ENCODE data around the gene CEACAM1. TPM values are rescaled to one million over a fixed set of nuclear protein-coding genes. Genes with fewer than 3 reads are reported as not detected.
"Not testable (repeated sequence)": the region's sequence is repeated elsewhere in the genome, so short reads cannot be mapped to it uniquely, and the experiment has no call there.

The CEACAM1 gene
- total RNA-seq, 1 experiment from 2014 or later, result 0.95 TPM

DNA sequence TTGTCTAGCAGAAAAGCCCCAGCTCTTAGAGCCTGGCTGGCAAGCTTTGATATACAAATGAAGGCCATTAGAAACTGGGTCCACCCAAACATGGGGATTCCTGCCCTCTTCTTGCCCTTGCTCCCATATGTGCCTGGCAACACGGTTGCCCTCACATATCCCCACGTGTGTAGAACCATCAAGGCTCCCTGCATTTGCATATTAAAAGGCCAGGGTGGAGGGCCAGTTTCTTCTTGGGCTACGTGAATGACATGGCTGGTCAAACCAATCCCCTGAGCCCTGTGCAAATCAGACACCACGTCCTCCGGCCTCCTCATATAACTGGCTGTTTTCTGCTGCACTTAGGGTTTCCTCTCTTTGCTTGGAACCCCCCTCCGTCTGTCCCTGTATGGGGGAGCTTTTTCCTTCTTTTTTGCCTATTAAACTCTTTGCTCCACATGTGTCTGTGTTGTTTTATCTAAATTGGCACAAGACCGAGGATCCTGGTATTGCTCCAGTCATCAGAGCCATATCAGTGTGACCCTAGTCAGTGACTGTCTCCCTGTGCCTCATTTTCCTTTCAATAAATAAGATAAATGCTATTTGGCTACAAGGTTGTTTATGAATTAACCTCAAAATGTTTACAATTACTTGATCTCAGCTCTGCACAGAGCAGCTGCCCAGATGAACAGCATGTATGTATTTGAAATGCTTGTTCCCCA is 30.3 kb upstream of the CEACAM1 start:
- no peak overlapping the region for H3K4me3 ChIP-seq (ENCODE audit: low read length)
- ChIA-PET CTCF (no interaction called here), POLR2A (ENCODE audit: unreplicated experiment) (no interaction called here)
- no peak overlapping the region for H3K4me2 ChIP-seq (ENCODE audit: low read length)
- no peak for DNase-seq
- H3K9me3 ChIP-seq (ENCODE audit: low read length), result no peaks in the 10 kb centered on the region
- no peaks in the 10 kb centered on the region for H3K4me1 ChIP-seq (ENCODE audit: insufficient read depth, low read length)
- no peaks in the 10 kb centered on the region for H3K27me3 ChIP-seq (ENCODE audit: low read length)
- H4K20me1 ChIP-seq (ENCODE audit: low read length), result no peaks in the 10 kb centered on the region
- no peak for ATAC-seq
- H3K27ac ChIP-seq (ENCODE audit: low read length), result no peak overlapping the region
- BruUV-seq (replicated peaks), result no TSS peak
- TF ChIP-seq EZH2phosphoT487 (IDR thresholded peaks at IDR 0.05; ENCODE audit: borderline replicate concordance, low read length) (no peak), EZH2 (IDR thresholded peaks at IDR 0.05; ENCODE audit: low read length, unreplicated experiment) (no peak)
- TF ChIP-seq, protein P1, sequence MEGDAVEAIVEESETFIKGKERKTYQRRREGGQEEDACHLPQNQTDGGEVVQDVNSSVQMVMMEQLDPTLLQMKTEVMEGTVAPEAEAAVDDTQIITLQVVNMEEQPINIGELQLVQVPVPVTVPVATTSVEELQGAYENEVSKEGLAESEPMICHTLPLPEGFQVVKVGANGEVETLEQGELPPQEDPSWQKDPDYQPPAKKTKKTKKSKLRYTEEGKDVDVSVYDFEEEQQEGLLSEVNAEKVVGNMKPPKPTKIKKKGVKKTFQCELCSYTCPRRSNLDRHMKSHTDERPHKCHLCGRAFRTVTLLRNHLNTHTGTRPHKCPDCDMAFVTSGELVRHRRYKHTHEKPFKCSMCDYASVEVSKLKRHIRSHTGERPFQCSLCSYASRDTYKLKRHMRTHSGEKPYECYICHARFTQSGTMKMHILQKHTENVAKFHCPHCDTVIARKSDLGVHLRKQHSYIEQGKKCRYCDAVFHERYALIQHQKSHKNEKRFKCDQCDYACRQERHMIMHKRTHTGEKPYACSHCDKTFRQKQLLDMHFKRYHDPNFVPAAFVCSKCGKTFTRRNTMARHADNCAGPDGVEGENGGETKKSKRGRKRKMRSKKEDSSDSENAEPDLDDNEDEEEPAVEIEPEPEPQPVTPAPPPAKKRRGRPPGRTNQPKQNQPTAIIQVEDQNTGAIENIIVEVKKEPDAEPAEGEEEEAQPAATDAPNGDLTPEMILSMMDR (conservative IDR thresholded peaks at IDR 0.05; ENCODE audit: low read depth, low read length), result no peak
- H2AFZ ChIP-seq (ENCODE audit: low read length), result no peak overlapping the region
- no peaks in the 10 kb centered on the region for H3K9me2 ChIP-seq (replicated peaks; ENCODE audit: low read length)
- no peaks in the 10 kb centered on the region for H3F3A ChIP-seq (ENCODE audit: low read length, unreplicated experiment)
- no peaks in the 10 kb centered on the region for H3K79me2 ChIP-seq (ENCODE audit: low read length)
- H3K36me3 ChIP-seq (ENCODE audit: low read depth, low read length), result no peaks in the 10 kb centered on the region
- intact Hi-C loops (cut with micrococcal nuclease), result no loop called here
- no peak overlapping the region for H3K9ac ChIP-seq (ENCODE audit: low read length)

DNA sequence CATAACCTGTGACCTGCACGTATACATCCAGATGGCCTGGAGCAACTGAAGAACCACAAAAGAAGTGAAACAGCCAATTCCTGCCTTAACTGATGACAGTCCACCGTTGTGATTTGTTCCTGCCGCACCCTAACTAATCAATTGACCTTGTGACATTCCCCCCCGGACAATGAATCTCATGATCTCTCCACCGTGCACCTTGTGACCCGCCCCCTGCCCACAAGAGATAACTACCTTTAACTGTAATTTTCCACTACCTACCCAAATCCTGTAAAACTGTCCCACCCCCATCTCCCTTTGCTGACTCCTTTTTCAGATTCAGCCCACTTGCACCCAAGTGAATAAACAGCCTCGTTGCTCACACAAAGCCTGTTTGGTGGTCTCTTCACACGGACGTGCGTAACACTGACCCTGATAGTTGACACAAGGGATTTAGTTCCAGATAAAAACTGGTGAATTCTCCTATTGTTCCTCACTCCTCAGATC is 29.1 kb upstream of the CEACAM1 start:
- POLR2A ChIA-PET (ENCODE audit: unreplicated experiment); H3K4me1 ChIP-seq (ENCODE audit: insufficient read depth, low read length); ATAC-seq; H3K27ac ChIP-seq (ENCODE audit: low read length); H3K9ac ChIP-seq (ENCODE audit: low read length); H2AFZ ChIP-seq (ENCODE audit: low read length); H3K4me2 ChIP-seq (ENCODE audit: low read length); H3K4me3 ChIP-seq (ENCODE audit: low read length); CTCF ChIA-PET; H3K79me2 ChIP-seq (ENCODE audit: low read length); H3K9me2 ChIP-seq (replicated peaks; ENCODE audit: low read length); DNase-seq; H3K9me3 ChIP-seq (ENCODE audit: low read length); BruUV-seq (replicated peaks); H3K36me3 ChIP-seq (ENCODE audit: low read depth, low read length); intact Hi-C loops (cut with micrococcal nuclease); H4K20me1 ChIP-seq (ENCODE audit: low read length); H3F3A ChIP-seq (ENCODE audit: low read length, unreplicated experiment); H3K27me3 ChIP-seq (ENCODE audit: low read length): not testable (repeated sequence)

DNA sequence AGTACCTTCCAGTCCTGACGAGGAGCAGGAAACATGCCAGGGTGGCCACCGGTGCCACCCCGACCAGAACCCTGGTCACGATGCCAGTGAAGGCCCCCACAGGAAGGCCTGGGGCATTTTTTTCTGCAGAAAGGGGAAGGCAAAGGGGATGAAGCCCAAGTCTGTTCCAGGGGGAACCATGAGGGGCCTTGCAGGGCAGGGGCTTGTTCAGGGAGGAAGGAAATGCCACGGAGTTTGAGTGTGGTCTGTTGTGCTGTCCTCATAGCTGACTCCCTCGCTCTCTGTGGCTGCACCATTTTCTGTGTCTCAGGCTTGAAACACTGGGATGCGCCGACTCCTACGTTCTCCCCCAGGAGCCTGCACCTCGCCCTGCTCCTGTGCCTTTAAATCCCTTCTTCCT is 27.5 kb upstream of the CEACAM1 start:
- Histone ChIP-seq H4K20me1 (ENCODE audit: low read length) (no peaks in the 10 kb centered on the region), H3K9ac (ENCODE audit: low read length) (no peak overlapping the region), H3K4me3 (ENCODE audit: low read length) (no peak overlapping the region), H3F3A (ENCODE audit: low read length, unreplicated experiment) (no peaks in the 10 kb centered on the region), H2AFZ (ENCODE audit: low read length) (no peak overlapping the region), H3K27me3 (ENCODE audit: low read length) (no peaks in the 10 kb centered on the region), H3K36me3 (ENCODE audit: low read depth, low read length) (no peaks in the 10 kb centered on the region), H3K4me2 (ENCODE audit: low read length) (no peak overlapping the region), H3K4me1 (ENCODE audit: insufficient read depth, low read length) (no peaks in the 10 kb centered on the region), H3K9me2 (replicated peaks; ENCODE audit: low read length) (no peaks in the 10 kb centered on the region), H3K27ac (ENCODE audit: low read length) (no peak overlapping the region), H3K79me2 (ENCODE audit: low read length) (no peaks in the 10 kb centered on the region), H3K9me3 (ENCODE audit: low read length) (no peaks in the 10 kb centered on the region)
- BruUV-seq (replicated peaks), result no TSS peak
- ATAC-seq (no peak), DNase-seq (no peak)
- ChIA-PET POLR2A (ENCODE audit: unreplicated experiment) (no interaction called here), CTCF (no interaction called here)
- no peak for TF ChIP-seq EZH2phosphoT487 (IDR thresholded peaks at IDR 0.05; ENCODE audit: borderline replicate concordance, low read length)
- intact Hi-C loops (cut with micrococcal nuclease), result no loop called here

DNA sequence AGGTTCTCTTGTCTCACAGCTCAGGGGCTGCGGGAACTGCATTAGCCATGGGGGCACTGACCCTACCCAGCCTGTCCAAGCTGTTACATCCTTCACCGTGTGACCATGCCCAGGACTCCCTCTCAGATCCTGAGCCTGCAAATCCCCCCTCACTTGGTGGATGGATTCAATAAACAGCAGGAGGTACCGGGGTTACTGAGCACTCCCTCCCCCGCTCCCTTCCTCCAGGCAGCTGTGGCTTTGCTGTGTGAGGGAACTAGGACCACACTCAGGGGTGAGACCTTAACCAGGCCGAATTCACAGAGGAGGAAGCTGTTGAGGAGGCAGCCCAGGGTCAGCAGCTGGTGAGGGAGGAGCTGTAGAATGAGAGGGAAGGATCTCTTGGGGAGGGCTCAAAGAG is 27.0 kb upstream of the CEACAM1 start:
- Histone ChIP-seq H4K20me1 (ENCODE audit: low read length) (no peaks in the 10 kb centered on the region), H2AFZ (ENCODE audit: low read length) (no peak overlapping the region), H3K9me2 (replicated peaks; ENCODE audit: low read length) (no peaks in the 10 kb centered on the region), H3K79me2 (ENCODE audit: low read length) (no peaks in the 10 kb centered on the region), H3K4me1 (ENCODE audit: insufficient read depth, low read length) (no peaks in the 10 kb centered on the region), H3K27ac (ENCODE audit: low read length) (no peak overlapping the region), H3K36me3 (ENCODE audit: low read depth, low read length) (no peaks in the 10 kb centered on the region), H3K4me3 (ENCODE audit: low read length) (no peak overlapping the region), H3K9me3 (ENCODE audit: low read length) (no peaks in the 10 kb centered on the region), H3K27me3 (ENCODE audit: low read length) (no peaks in the 10 kb centered on the region), H3F3A (ENCODE audit: low read length, unreplicated experiment) (no peaks in the 10 kb centered on the region), H3K4me2 (ENCODE audit: low read length) (no peak overlapping the region), H3K9ac (ENCODE audit: low read length) (no peak overlapping the region)
- ATAC-seq, result no peak
- no peak for DNase-seq
- ChIA-PET POLR2A (ENCODE audit: unreplicated experiment) (no interaction called here), CTCF (no interaction called here)
- intact Hi-C loops (cut with micrococcal nuclease), result no loop called here
- no TSS peak for BruUV-seq (replicated peaks)
- TF ChIP-seq EZH2 (IDR thresholded peaks at IDR 0.05; ENCODE audit: low read length, unreplicated experiment) (no peak), EZH2phosphoT487 (IDR thresholded peaks at IDR 0.05; ENCODE audit: borderline replicate concordance, low read length) (no peak)
- TF ChIP-seq, protein P1 (conservative IDR thresholded peaks at IDR 0.05; ENCODE audit: low read depth, low read length), result no peak
